Testis (tissue), 2 donors: Measurements from ENCODE around the gene TMEM219.
A peak's percentile ranks its signal among the peaks of the same experiment; 100 is the strongest.

ENCODE experiments used
- POLR2A ChIP-seq: fragments of 450-650 bp; IDR thresholded peaks from one replicate; pipeline ENCODE4 v1.6.1; 2017; ENCODE audit warnings: antibody characterized with exemption, mild to moderate bottlenecking, moderate library complexity
- TF ChIP-seq, protein P1 (sequence below), 3 experiments: fragments of 450-650 bp in 2 of 3; fragments of 200-600 bp in 1 of 3; sonication (generic) in 1 of 3; IDR thresholded peaks; one replicate each; pipeline ENCODE4 v1.5.1; 2016 to 2019; ENCODE audit warnings: antibody characterized with exemption in 3 of 3, mild to moderate bottlenecking in 2 of 3, moderate library complexity in 1 of 3

DNA sequence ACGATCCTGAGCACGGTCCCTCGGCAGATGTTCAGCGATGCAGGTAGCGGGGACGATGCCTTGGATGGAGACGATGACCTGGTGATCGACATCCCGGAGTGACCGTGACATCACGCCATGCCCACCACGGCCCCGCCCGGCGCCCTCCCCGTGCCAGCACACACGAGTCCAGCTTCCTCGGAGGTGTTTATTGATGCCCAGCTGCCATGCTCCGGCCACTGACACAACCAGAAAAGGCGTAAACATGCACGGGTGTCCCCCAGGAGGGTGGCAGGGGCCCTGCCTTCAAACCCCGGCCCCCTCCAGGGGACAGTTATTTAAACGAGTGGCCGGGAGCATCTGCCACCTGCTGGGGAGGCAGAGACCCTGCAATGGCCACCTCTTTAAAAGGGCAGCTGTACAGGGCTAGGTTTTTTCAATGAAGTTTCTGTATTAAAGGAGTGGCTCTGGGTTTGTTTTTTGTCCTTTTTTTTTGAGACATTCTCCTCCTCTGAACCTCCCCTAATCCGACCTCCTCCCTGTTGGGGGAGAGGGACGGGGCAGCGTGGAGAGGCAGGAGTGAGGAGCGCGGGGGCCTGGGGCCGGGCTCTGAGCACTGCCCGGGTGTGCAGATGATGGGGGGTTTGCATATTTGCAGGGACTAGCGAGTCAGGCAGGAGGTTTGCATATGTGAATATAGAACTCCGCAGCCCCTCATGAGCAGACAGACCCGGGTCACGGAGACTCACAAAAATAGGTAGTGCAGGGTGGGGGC, 43.6 kb downstream of the TMEM219 start:
- TF ChIP-seq, protein P1, sequence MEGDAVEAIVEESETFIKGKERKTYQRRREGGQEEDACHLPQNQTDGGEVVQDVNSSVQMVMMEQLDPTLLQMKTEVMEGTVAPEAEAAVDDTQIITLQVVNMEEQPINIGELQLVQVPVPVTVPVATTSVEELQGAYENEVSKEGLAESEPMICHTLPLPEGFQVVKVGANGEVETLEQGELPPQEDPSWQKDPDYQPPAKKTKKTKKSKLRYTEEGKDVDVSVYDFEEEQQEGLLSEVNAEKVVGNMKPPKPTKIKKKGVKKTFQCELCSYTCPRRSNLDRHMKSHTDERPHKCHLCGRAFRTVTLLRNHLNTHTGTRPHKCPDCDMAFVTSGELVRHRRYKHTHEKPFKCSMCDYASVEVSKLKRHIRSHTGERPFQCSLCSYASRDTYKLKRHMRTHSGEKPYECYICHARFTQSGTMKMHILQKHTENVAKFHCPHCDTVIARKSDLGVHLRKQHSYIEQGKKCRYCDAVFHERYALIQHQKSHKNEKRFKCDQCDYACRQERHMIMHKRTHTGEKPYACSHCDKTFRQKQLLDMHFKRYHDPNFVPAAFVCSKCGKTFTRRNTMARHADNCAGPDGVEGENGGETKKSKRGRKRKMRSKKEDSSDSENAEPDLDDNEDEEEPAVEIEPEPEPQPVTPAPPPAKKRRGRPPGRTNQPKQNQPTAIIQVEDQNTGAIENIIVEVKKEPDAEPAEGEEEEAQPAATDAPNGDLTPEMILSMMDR (IDR thresholded peaks at IDR 0.05) = peak; percentile 57 to 86 (median 69)
- no peak for TF ChIP-seq POLR2A
